Trophoblast cell (in vitro differentiated cells and primary cell): Measurements from ENCODE around the gene SLC10A7.
A peak's percentile ranks its signal among the peaks of the same experiment; 100 is the strongest.

Experiments
- DNase-seq, 2 donors: peaks; one replicate each; pipeline ENCODE4 v3.0.0-alpha.2; 2016
- H2AFZ ChIP-seq: 2 replicates; pipeline ENCODE4 v1.6.1; 2013; ENCODE audit warnings: low read length, moderate library complexity, mild to moderate bottlenecking; ENCODE audit not compliant: insufficient read depth, poor library complexity
- H2AK5ac ChIP-seq: 2 replicates; pipeline ENCODE4 v1.6.1; 2013; ENCODE audit warnings: mild to moderate bottlenecking, low read length
- H2BK120ac ChIP-seq: 2 replicates; pipeline ENCODE4 v1.6.1; 2013; ENCODE audit warnings: low read length, mild to moderate bottlenecking, moderate library complexity; ENCODE audit not compliant: insufficient read depth, poor library complexity
- H2BK12ac ChIP-seq: 2 replicates; pipeline ENCODE4 v1.6.1; 2013; ENCODE audit warnings: mild to moderate bottlenecking, low read length, moderate library complexity
- H2BK5ac ChIP-seq: 2 replicates; pipeline ENCODE4 v1.6.1; 2013; ENCODE audit warnings: low read length, low read depth, moderate library complexity, mild to moderate bottlenecking; ENCODE audit not compliant: poor library complexity
- H3K14ac ChIP-seq: 2 replicates; pipeline ENCODE4 v1.6.1; 2013; ENCODE audit warnings: mild to moderate bottlenecking, low read length
- H3K18ac ChIP-seq: 2 replicates; pipeline ENCODE4 v1.6.1; 2013; ENCODE audit warnings: mild to moderate bottlenecking, low read length
- H3K23ac ChIP-seq: 2 replicates; pipeline ENCODE4 v1.6.1; 2013; ENCODE audit warnings: low read length
- H3K27ac ChIP-seq: 2 replicates; pipeline ENCODE4 v1.5.1; 2013; ENCODE audit warnings: low read depth, mild to moderate bottlenecking, inconsistent platforms, low read length, moderate library complexity
- H3K27me3 ChIP-seq: 2 replicates; pipeline ENCODE4 v1.6.1; 2013; ENCODE audit warnings: inconsistent platforms, mild to moderate bottlenecking, low read length, moderate library complexity; ENCODE audit not compliant: insufficient read depth
- H3K36me3 ChIP-seq, 2 experiments: 1 replicate in 1 of 2; 2 replicates in 1 of 2; pipeline ENCODE4 v1.6.1; 2013; ENCODE audit warnings: low read length in 2 of 2, mild to moderate bottlenecking in 2 of 2, moderate library complexity in 1 of 2; ENCODE audit not compliant: insufficient read depth in 2 of 2, control insufficient read depth in 1 of 2
- H3K4ac ChIP-seq: 2 replicates; pipeline ENCODE4 v1.6.1; 2013; ENCODE audit warnings: low read depth, mild to moderate bottlenecking, low read length, moderate library complexity
- H3K4me1 ChIP-seq, 2 experiments: 1 replicate in 1 of 2; 2 replicates in 1 of 2; pipeline ENCODE4 v1.6.1; 2013; ENCODE audit warnings: low read length in 2 of 2, mild to moderate bottlenecking in 2 of 2, moderate library complexity in 1 of 2; ENCODE audit not compliant: insufficient read depth in 2 of 2, control insufficient read depth in 1 of 2
- H3K4me2 ChIP-seq: 2 replicates; pipeline ENCODE4 v1.6.1; 2013; ENCODE audit warnings: inconsistent platforms, mild to moderate bottlenecking, low read length, moderate library complexity
- H3K4me3 ChIP-seq: 2 replicates; pipeline ENCODE4 v1.5.1; 2013; ENCODE audit warnings: mild to moderate bottlenecking, low read depth, low read length, inconsistent platforms
- H3K79me1 ChIP-seq: one replicate; pipeline ENCODE4 v1.6.1; 2013; ENCODE audit warnings: low read length
- H3K79me2 ChIP-seq: 2 replicates; pipeline ENCODE4 v1.6.1; 2013; ENCODE audit warnings: low read length, mild to moderate bottlenecking; ENCODE audit not compliant: control insufficient read depth, insufficient read depth, poor library complexity
- H3K9ac ChIP-seq: 2 replicates; pipeline ENCODE4 v1.6.1; 2013; ENCODE audit warnings: mild to moderate bottlenecking, low read length
- H3K9me3 ChIP-seq: 2 replicates; pipeline ENCODE4 v1.6.1; 2013; ENCODE audit warnings: low read depth, mild to moderate bottlenecking, control low read depth, inconsistent platforms, low read length; ENCODE audit not compliant: insufficient read depth
- H4K12ac ChIP-seq: 2 replicates; pipeline ENCODE4 v1.6.1; 2013; ENCODE audit warnings: low read depth, mild to moderate bottlenecking, low read length, moderate library complexity
- H4K8ac ChIP-seq: 2 replicates; pipeline ENCODE4 v1.6.1; 2013; ENCODE audit warnings: low read depth, mild to moderate bottlenecking, low read length, moderate library complexity
- H4K91ac ChIP-seq: one replicate; pipeline ENCODE4 v1.6.1; 2013; ENCODE audit warnings: low read depth, mild to moderate bottlenecking, low read length, moderate library complexity
- WGBS: extraction: QIAGEN DNeasy Blood & Tissue Kit; methylation state at CpG from one replicate; pipeline ENCODE4 v1.1.7; 2013; ENCODE audit warnings: missing lambda C conversion rate; ENCODE audit not compliant: insufficient read length, insufficient coverage; ENCODE audit errors: extremely low coverage; 5-methylcytosine and 5-hydroxymethylcytosine counted together

The SLC10A7 gene

GRCh38 chr4:146524663-146525062, 2.9 kb upstream of the SLC10A7 start:
- Histone ChIP-seq H3K27me3 (no peaks in the 10 kb centered on the region), H3K36me3 (no peaks in the 10 kb centered on the region), H3K4me3 (no peak overlapping the region), H2BK120ac (no peak overlapping the region), H3K9ac (no peak overlapping the region), H2AFZ (no peak overlapping the region), H3K4me1 (no peaks in the 10 kb centered on the region), H3K79me1 (peaks cover 6% of the 10 kb centered on the region), H4K8ac (no peak overlapping the region), H3K4ac (no peak overlapping the region), H3K9me3 (no peaks in the 10 kb centered on the region), H3K14ac (no peak overlapping the region), H3K27ac (no peak overlapping the region), H3K18ac (no peak overlapping the region), H3K79me2 (peaks cover 4% of the 10 kb centered on the region), H4K12ac (no peak overlapping the region), H3K23ac (no peak overlapping the region), H2BK12ac (no peak overlapping the region), H2AK5ac (no peak overlapping the region), H2BK5ac (no peak overlapping the region), H4K91ac (no peak overlapping the region), H3K4me2 (no peak overlapping the region)
- WGBS: no CpG with 5 or more reads among the region's 3 CpGs
- DNase-seq: peak in 1 of 2 donors; percentile 55

DNA sequence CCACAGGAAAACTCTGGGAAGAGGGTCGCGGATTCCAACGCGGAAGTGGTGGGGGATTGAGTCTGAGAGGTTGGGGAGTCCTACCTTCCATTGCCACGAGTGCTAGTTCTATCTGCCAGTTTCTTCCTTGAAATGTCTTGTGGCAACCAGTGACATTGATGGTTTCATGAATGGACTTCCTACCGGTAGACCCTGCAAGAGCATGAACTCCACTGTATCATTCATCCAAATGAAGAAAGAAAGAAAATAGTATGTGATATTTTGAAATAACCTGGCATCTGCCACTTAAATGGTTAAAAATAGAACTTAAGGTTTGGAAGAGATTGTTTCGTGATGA, 1.1 kb upstream of the SLC10A7 start:
- Histone ChIP-seq H3K79me2 (peaks cover 4% of the 10 kb centered on the region), H3K9ac (peak overlapping the region; percentile 81), H3K23ac (no peak overlapping the region), H4K12ac (peak overlapping the region; percentile 5), H2BK120ac (no peak overlapping the region), H4K8ac (peak overlapping the region; percentile 78), H3K79me1 (peaks cover 6% of the 10 kb centered on the region), H3K4me1 (no peaks in the 10 kb centered on the region), H3K4me3 (peak overlapping the region; percentile 87), H2BK12ac (no peak overlapping the region), H3K14ac (peak overlapping the region; percentile 72), H3K4ac (no peak overlapping the region), H3K4me2 (peak overlapping the region; percentile 97), H2BK5ac (peak overlapping the region; percentile 14), H4K91ac (peak overlapping the region; percentile 36), H3K18ac (peak overlapping the region; percentile 27), H2AK5ac (no peak overlapping the region), H3K27me3 (no peaks in the 10 kb centered on the region), H3K36me3 (no peaks in the 10 kb centered on the region), H2AFZ (peak overlapping the region; percentile 68), H3K9me3 (no peaks in the 10 kb centered on the region), H3K27ac (no peak overlapping the region)
- peak in 1 of 2 donors; percentile 15 for DNase-seq
- no CpG with 5 or more reads among the region's 7 CpGs for WGBS

- no CpG with 5 or more reads among the region's 62 CpGs for WGBS
- peak; percentile 70 to 85 for DNase-seq
- Histone ChIP-seq H4K8ac (peak overlapping the region; percentile 78), H3K23ac (no peak overlapping the region), H3K27ac (no peak overlapping the region), H4K12ac (peak overlapping the region; percentile 5), H3K4me1 (no peaks in the 10 kb centered on the region), H3K79me1 (peaks cover 6% of the 10 kb centered on the region), H2BK120ac (peak overlapping the region; percentile 20), H2BK5ac (peak overlapping the region; percentile 14), H3K4me2 (peak overlapping the region; percentile 97), H2AK5ac (no peak overlapping the region), H4K91ac (peak overlapping the region; percentile 36), H2BK12ac (no peak overlapping the region), H3K9me3 (no peaks in the 10 kb centered on the region), H3K9ac (peak overlapping the region; percentile 81), H3K36me3 (no peaks in the 10 kb centered on the region), H3K4ac (no peak overlapping the region), H3K18ac (peak overlapping the region; percentile 27), H3K79me2 (peaks cover 4% of the 10 kb centered on the region), H3K27me3 (no peaks in the 10 kb centered on the region), H2AFZ (peak overlapping the region; percentile 68), H3K4me3 (peak overlapping the region; percentile 87), H3K14ac (peak overlapping the region; percentile 72)
Measured at GRCh38 chr4:146522098-146522868, 543 bp upstream of the SLC10A7 start.

GRCh38 chr4:146520896-146521540, 722 bp downstream of the SLC10A7 start:
- Histone ChIP-seq H3K4me2 (peak overlapping the region; percentile 97), H2AFZ (no peak overlapping the region), H3K27ac (peak overlapping the region; percentile 52), H3K4me1 (no peaks in the 10 kb centered on the region), H3K79me1 (peaks cover 6% of the 10 kb centered on the region), H4K91ac (no peak overlapping the region), H2AK5ac (no peak overlapping the region), H2BK120ac (no peak overlapping the region), H3K18ac (no peak overlapping the region), H2BK12ac (no peak overlapping the region), H3K14ac (no peak overlapping the region), H3K9me3 (no peaks in the 10 kb centered on the region), H3K23ac (no peak overlapping the region), H2BK5ac (no peak overlapping the region), H4K12ac (no peak overlapping the region), H3K79me2 (peaks cover 4% of the 10 kb centered on the region), H3K36me3 (peaks cover 0 to 2% of the 10 kb centered on the region in 2 experiments), H4K8ac (no peak overlapping the region), H3K9ac (peak overlapping the region; percentile 66), H3K4ac (no peak overlapping the region), H3K4me3 (peak overlapping the region; percentile 76), H3K27me3 (no peaks in the 10 kb centered on the region)
- peak; percentile 60 to 64 for DNase-seq
- no CpG with 5 or more reads among the region's 12 CpGs for WGBS
